Stomach (tissue), 4 donors: ENCODE results near the gene IQGAP2.

Source experiments
- CTCF ChIP-seq, 7 experiments: fragments of 450-650 bp in 4 of 7; fragments of 200-600 bp in 3 of 7; sonication (generic) in 3 of 7; IDR thresholded peaks; one replicate each; pipeline ENCODE4 v1.5.1; 2016 to 2019; ENCODE audit warnings: antibody characterized with exemption in 7 of 7, control low read depth in 2 of 7, mild to moderate bottlenecking in 1 of 7
- EP300 ChIP-seq: sonication (generic); formaldehyde crosslinking; IDR thresholded peaks from one replicate; pipeline ENCODE4 v1.6.1; 2017; ENCODE audit warnings: antibody characterized with exemption
- POLR2A ChIP-seq, 4 donors: fragments of 450-650 bp; IDR thresholded peaks; one replicate each; pipeline ENCODE4 v1.6.1; 2016; ENCODE audit warnings: antibody characterized with exemption in 4 of 4, control low read depth in 2 of 4, mild to moderate bottlenecking in 1 of 4, moderate library complexity in 1 of 4
- POLR2AphosphoS5 ChIP-seq, 3 donors: sonication (generic); formaldehyde crosslinking; IDR thresholded peaks; one replicate each; pipeline ENCODE4 v1.6.1; 2016; ENCODE audit warnings: antibody characterized with exemption in 3 of 3

GRCh38 chr5:76404223-76405211, 1.4 kb downstream of the IQGAP2 start:
- no peak for TF ChIP-seq CTCF (IDR thresholded peaks at IDR 0.05)
- TF ChIP-seq POLR2A (IDR thresholded peaks at IDR 0.05) = no peak
- no peak for TF ChIP-seq EP300
- peak in 1 of 3 donors; percentile 38 for TF ChIP-seq POLR2AphosphoS5 (IDR thresholded peaks at IDR 0.05)
